GM12872 (cell line): ENCODE results near the gene ZBTB20.

Experiments used
- CTCF ChIP-seq: IDR thresholded peaks from 3 replicates; pipeline ENCODE4 v1.5.1; 2011; ENCODE audit warnings: low read depth, mild to moderate bottlenecking, low read length, moderate library complexity; ENCODE audit not compliant: insufficient read depth

The ZBTB20 gene

GRCh38 chr3:114698146-114699105 is 448.7 kb downstream of the ZBTB20 start:
- no peak for TF ChIP-seq CTCF

DNA sequence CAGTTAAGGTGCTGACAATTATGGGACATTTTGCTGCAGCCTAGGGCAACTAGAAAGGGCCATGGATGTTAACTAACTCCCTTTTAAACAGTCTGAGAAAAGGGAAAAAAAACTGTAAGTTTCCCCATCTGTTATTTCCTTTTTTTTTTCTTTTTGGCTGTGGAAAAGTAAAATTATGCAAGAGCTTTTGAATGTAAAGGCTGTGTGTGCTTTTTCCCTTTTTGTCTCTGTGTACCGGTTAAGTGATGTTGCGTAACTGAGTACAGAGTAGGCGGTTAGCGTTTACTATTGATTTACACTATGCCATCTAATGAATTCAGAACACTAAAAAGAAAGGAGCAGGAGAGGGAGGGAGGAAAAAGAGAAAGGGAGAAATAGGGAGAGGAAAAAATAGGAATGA is 449.7 kb downstream of the ZBTB20 start:
- TF ChIP-seq CTCF = no peak

- TF ChIP-seq CTCF = no peak
Observed at GRCh38 chr3:114694251-114694650, 452.8 kb downstream of the ZBTB20 start.

DNA sequence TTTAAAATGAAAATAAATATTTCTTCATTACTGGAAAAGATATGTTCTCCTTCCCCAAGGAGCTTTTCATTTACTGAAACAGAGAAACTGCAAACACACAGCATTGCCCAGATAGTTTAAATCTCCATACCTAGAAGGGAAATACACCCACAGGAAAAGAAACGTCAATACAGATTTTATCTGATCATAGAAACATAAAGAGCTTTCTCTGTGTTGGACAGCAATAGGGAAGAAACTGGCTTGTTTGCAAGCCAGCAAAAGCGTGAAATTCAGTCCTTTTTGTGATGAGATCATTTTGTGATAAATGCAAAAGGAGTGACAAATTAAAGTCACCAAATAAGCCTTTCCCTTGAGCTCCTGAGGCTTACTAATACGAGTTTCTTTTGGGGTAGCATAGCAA is 455.2 kb downstream of the ZBTB20 start:
- no peak for TF ChIP-seq CTCF

DNA sequence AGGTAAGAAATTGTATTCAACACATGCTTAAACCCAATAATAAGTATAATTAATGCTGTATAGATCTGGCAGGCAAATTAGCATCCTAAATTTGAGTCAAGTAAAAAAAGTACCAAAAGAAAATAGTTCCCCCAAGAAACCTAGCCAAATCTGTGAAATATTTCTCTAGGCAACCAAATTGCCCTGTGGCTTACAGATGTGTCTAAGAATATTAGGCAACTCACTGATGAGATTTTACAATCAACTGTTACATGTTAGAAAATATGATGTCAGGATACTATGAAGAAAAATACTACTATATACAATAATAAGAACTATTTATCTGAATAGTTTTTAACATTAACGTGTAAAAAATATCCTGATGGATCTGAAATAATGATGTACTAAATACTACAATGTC is 456.2 kb downstream of the ZBTB20 start:
- TF ChIP-seq CTCF = no peak

GRCh38 chr3:114687151-114687550 is 459.9 kb downstream of the ZBTB20 start:
- no peak for TF ChIP-seq CTCF

- TF ChIP-seq CTCF = no peak
Observed at GRCh38 chr3:114686621-114687020, 460.5 kb downstream of the ZBTB20 start.
